Mesothelial cell of epicardium (in vitro differentiated cells): ENCODE measurements around the gene CRTC3. TPM values are rescaled to one million over a fixed set of nuclear protein-coding genes. Genes with fewer than 3 reads are reported as not detected.
"Not testable (repeated sequence)": the region's sequence is repeated elsewhere in the genome, so short reads cannot be mapped to it uniquely, and the experiment has no call there.

ENCODE experiments used
- DNase-seq, 2 experiments: peaks; one replicate each; pipeline ENCODE4 v3.0.0; 2021; ENCODE audit warnings: low spot score in 2 of 2; ENCODE audit not compliant: unreplicated experiment in 2 of 2
- H3K27ac Mint-ChIP-seq: 2 replicates; pipeline ENCODE4 v1.8.0; 2021; ENCODE audit warnings: mixed read lengths
- H3K27me3 Mint-ChIP-seq: 2 replicates; pipeline ENCODE4 v1.8.0; 2021; ENCODE audit warnings: low read depth, mixed read lengths
- H3K36me3 Mint-ChIP-seq: 2 replicates; pipeline ENCODE4 v1.8.0; 2021; ENCODE audit warnings: mixed read lengths
- H3K4me1 Mint-ChIP-seq: 2 replicates; pipeline ENCODE4 v1.8.0; 2021; ENCODE audit warnings: mixed read lengths
- H3K4me3 Mint-ChIP-seq: 2 replicates; pipeline ENCODE4 v1.8.0; 2021; ENCODE audit warnings: mild to moderate bottlenecking, moderate library complexity, mixed read lengths
- H3K9me3 Mint-ChIP-seq: 2 replicates; pipeline ENCODE4 v1.8.0; 2021; ENCODE audit warnings: mixed read lengths
- CTCF ChIP-seq: fragments of 200-600 bp; sonication (generic); IDR thresholded peaks from one replicate; pipeline ENCODE4 v1.5.0; 2021; ENCODE audit warnings: antibody characterized with exemption; ENCODE audit not compliant: unreplicated experiment
- total RNA-seq: library from RNA; stranded (reverse); gene quantifications from 3 replicates; pipeline ENCODE4 v1.2.1, GENCODE V29; 2021

Gene CRTC3
- total RNA-seq, 1 donor from 2014 or later: 56.6 TPM

GRCh38 chr15:90686435-90687218, 156.9 kb downstream of the CRTC3 start:
- H3K36me3 Mint-ChIP-seq: peaks cover 4% of the 10 kb centered on the region
- no peaks in the 10 kb centered on the region for H3K27me3 Mint-ChIP-seq
- H3K4me1 Mint-ChIP-seq: peaks cover 24% of the 10 kb centered on the region
- TF ChIP-seq CTCF: no peak
- H3K4me3 Mint-ChIP-seq: no peak overlapping the region
- no peak for DNase-seq
- peaks cover 6% of the 10 kb centered on the region for H3K9me3 Mint-ChIP-seq
- peak overlapping the region; percentile 7 for H3K27ac Mint-ChIP-seq

DNA sequence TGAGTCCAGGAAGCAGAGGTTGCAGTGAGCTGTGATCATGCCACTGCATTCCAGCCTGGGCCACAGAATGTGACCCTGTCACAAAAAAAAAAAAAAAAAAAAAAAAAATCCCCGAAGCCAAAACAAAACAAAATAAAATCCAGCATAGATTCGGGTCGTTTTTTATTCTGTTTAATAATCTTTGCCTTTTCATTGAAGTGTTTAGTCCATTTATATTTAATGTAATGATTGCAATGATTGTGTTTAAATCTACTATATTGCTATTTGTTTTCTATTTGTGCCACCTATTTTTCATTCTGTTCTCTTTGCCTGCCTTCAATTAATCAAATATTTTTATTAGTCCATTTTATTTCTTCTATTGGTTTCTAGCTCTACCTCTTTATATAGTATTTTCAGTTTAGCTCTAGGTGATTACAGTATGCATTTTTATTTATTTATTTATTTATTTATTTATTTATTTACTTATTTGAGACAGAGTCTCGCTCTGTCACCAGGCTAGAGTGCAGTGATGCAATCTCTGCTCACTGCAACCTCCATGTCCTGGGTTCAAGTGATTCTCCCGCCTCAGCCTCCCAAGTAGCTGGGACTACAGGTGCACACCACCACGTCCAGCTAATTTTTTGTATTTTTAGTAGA, 159.7 kb downstream of the CRTC3 start:
- H3K36me3 Mint-ChIP-seq, H3K27me3 Mint-ChIP-seq, H3K4me3 Mint-ChIP-seq, H3K27ac Mint-ChIP-seq, H3K9me3 Mint-ChIP-seq, DNase-seq: not testable (repeated sequence)
- H3K4me1 Mint-ChIP-seq: peaks cover 21% of the 10 kb centered on the region

- no peak for TF ChIP-seq CTCF
- H3K27me3 Mint-ChIP-seq: no peaks in the 10 kb centered on the region
- peaks cover 4% of the 10 kb centered on the region for H3K36me3 Mint-ChIP-seq
- no peak overlapping the region for H3K4me3 Mint-ChIP-seq
- H3K4me1 Mint-ChIP-seq: peaks cover 14% of the 10 kb centered on the region
- no peak for DNase-seq
- peaks cover 6% of the 10 kb centered on the region for H3K9me3 Mint-ChIP-seq
- H3K27ac Mint-ChIP-seq: peak overlapping the region; percentile 35
These were observed 160.9 kb downstream of the CRTC3 start for GRCh38 chr15:90690585-90690984.

GRCh38 chr15:90691369-90691768, 161.6 kb downstream of the CRTC3 start:
- Mint-ChIP-seq H3K27ac (no peak overlapping the region), H3K36me3 (peaks cover 4% of the 10 kb centered on the region), H3K9me3 (peaks cover 6% of the 10 kb centered on the region), H3K4me1 (peaks cover 13% of the 10 kb centered on the region), H3K4me3 (no peak overlapping the region), H3K27me3 (no peaks in the 10 kb centered on the region)
- no peak for DNase-seq
- no peak for TF ChIP-seq CTCF

GRCh38 chr15:90691982-90692773, 162.5 kb downstream of the CRTC3 start:
- H3K4me1 Mint-ChIP-seq: peaks cover 10% of the 10 kb centered on the region
- no peak overlapping the region for H3K4me3 Mint-ChIP-seq
- no peak for TF ChIP-seq CTCF
- H3K36me3 Mint-ChIP-seq: peaks cover 4% of the 10 kb centered on the region
- peak overlapping the region; percentile 39 for H3K27ac Mint-ChIP-seq
- no peaks in the 10 kb centered on the region for H3K27me3 Mint-ChIP-seq
- peaks cover 6% of the 10 kb centered on the region for H3K9me3 Mint-ChIP-seq
- no peak for DNase-seq

Other genes with a start within 250 kb of the CRTC3 start
- gene ZNF774, start 177.6 kb upstream of the CRTC3 start, total RNA-seq: 7.4 to 10.0 TPM (median 8.0 TPM) in 3 replicates
- 104 to 110 TPM (median 105 TPM) in 3 replicates for gene IQGAP1, start 141.7 kb upstream of the CRTC3 start, total RNA-seq
- gene BLM, start 187.4 kb downstream of the CRTC3 start, total RNA-seq: 11.2 to 13.4 TPM (median 12.9 TPM) in 3 replicates